HepG2 (cell line): ENCODE results near the gene RNF14. TPM values are rescaled to one million over a fixed set of nuclear protein-coding genes. Genes with fewer than 3 reads are reported as not detected.

Experiments used
- ARHGAP35 ChIP-seq: sonication (generic); formaldehyde crosslinking; IDR thresholded peaks from 2 replicates; pipeline ENCODE4 v1.9.0; 2022; ENCODE audit warnings: mild to moderate bottlenecking, inconsistent platforms, moderate library complexity, missing genetic modification reagents, borderline replicate concordance
- ARID3A ChIP-seq: IDR thresholded peaks from 2 replicates; pipeline ENCODE4 v1.6.1; 2012; ENCODE audit warnings: low read depth, low read length, improper control_type of control experiment
- DMTF1 ChIP-seq: sonication (generic); formaldehyde crosslinking; IDR thresholded peaks from 2 replicates; pipeline ENCODE4 v1.4.0; 2020; ENCODE audit warnings: mild to moderate bottlenecking, missing genetic modification reagents
- FIP1L1 ChIP-seq: fragments of 200-400 bp; formaldehyde crosslinking; IDR thresholded peaks from 2 replicates; pipeline ENCODE4 v1.6.1; 2018; ENCODE audit warnings: low read depth, mild to moderate bottlenecking, low read length, moderate library complexity, borderline replicate concordance; ENCODE audit not compliant: insufficient read depth
- HNRNPL ChIP-seq: fragments of 200-400 bp; formaldehyde crosslinking; IDR thresholded peaks from 2 replicates; pipeline ENCODE4 v1.6.1; 2017; ENCODE audit warnings: mild to moderate bottlenecking, low read depth, low read length
- KDM2A ChIP-seq: sonication (generic); formaldehyde crosslinking; IDR thresholded peaks from 2 replicates; pipeline ENCODE4 v1.4.0; 2020; ENCODE audit warnings: low read depth, missing genetic modification reagents, borderline replicate concordance
- MAFG ChIP-seq: sonication (generic); formaldehyde crosslinking; IDR thresholded peaks from 2 replicates; pipeline ENCODE4 v1.5.1; 2020; ENCODE audit warnings: mild to moderate bottlenecking, missing genetic modification reagents
- MEF2D ChIP-seq: sonication (generic); formaldehyde crosslinking; IDR thresholded peaks from 2 replicates; pipeline ENCODE4 v1.5.1; 2020; ENCODE audit warnings: mild to moderate bottlenecking, missing genetic modification reagents
- MYPOP ChIP-seq: sonication (generic); formaldehyde crosslinking; IDR thresholded peaks from 2 replicates; pipeline ENCODE4 v1.8.1; 2023; ENCODE audit warnings: mild to moderate bottlenecking, moderate library complexity, missing genetic modification reagents
- NR2F2 ChIP-seq: IDR thresholded peaks from 2 replicates; pipeline ENCODE4 v1.6.1; 2012; ENCODE audit warnings: low read depth, inconsistent platforms, borderline replicate concordance
- PHB2 ChIP-seq: fragments of 450-650 bp; IDR thresholded peaks from 2 replicates; pipeline ENCODE4 v1.6.1; 2018; ENCODE audit not compliant: partially characterized antibody
- SOX5 ChIP-seq: IDR thresholded peaks from 2 replicates; pipeline ENCODE4 v1.6.1; 2016; ENCODE audit warnings: borderline replicate concordance
- TEF ChIP-seq: sonication (generic); formaldehyde crosslinking; IDR thresholded peaks from 2 replicates; pipeline ENCODE4 v1.5.0; 2020; ENCODE audit warnings: missing genetic modification reagents
- THRA ChIP-seq: sonication (generic); formaldehyde crosslinking; IDR thresholded peaks from 2 replicates; pipeline ENCODE4 v1.4.0; 2020; ENCODE audit warnings: missing genetic modification reagents, borderline replicate concordance
- ZIK1 ChIP-seq: sonication (generic); formaldehyde crosslinking; IDR thresholded peaks from 2 replicates; pipeline ENCODE4 v1.5.0; 2020; ENCODE audit warnings: mild to moderate bottlenecking, low read depth, missing genetic modification reagents, borderline replicate concordance
- ZNF296 ChIP-seq: sonication (generic); formaldehyde crosslinking; conservative IDR thresholded peaks from 2 replicates; pipeline ENCODE4 v1.5.0; 2020; ENCODE audit warnings: mild to moderate bottlenecking, missing genetic modification reagents
- ZNF781 ChIP-seq: sonication (generic); formaldehyde crosslinking; IDR thresholded peaks from 2 replicates; pipeline ENCODE4 v1.5.1; 2020; ENCODE audit warnings: borderline replicate concordance, mild to moderate bottlenecking, missing genetic modification reagents; ENCODE audit errors: not compliant biosample characterization
- ZNF800 ChIP-seq: sonication (generic); formaldehyde crosslinking; IDR thresholded peaks from 2 replicates; pipeline ENCODE4 v1.4.0; 2020; ENCODE audit warnings: missing genetic modification reagents
- polyA plus RNA-seq, 8 experiments: library from polyadenylated mRNA; depleted of rRNA in 3 of 8; stranded (reverse) in 7 of 8; unstranded in 1 of 8; fragments of >200 nt; fragmentation: Illumina TruSeq in 4 of 8; extraction: Trizol in 4 of 8; gene quantifications; 2 replicates each; pipeline versions ENCODE4 v1.2.1 to v1.2.3, GENCODE V29; 2011 to 2016; ENCODE audit warnings: low read depth in 4 of 8, missing spikeins in 1 of 8, mixed read lengths in 1 of 8; ENCODE audit not compliant: insufficient read depth in 1 of 8
- total RNA-seq, 5 experiments: library from RNA; depleted of rRNA; stranded (reverse); fragments of >200 nt; fragmentation: Illumina TruSeq; extraction: Trizol; gene quantifications; 2 replicates each; pipeline ENCODE4 v1.2.3, GENCODE V29; 2016; ENCODE audit warnings: low read depth in 1 of 5

RNF14 gene
- total and polyA plus RNA-seq, 2 of the 13 experiments (the other 11 are each of a cell fraction or from before 2014, with no cell fraction given): 11.3 to 28.1 TPM

GRCh38 chr5:141968914-141969608 is at the start of gene RNF14 (continued):
- TF ChIP-seq ZNF800 (CRISPR knock-in tag): peak; percentile 75; the same call in 1 of the 2 replicates
- TF ChIP-seq ARID3A: no peak
- TF ChIP-seq ZNF296 (CRISPR knock-in tag): peak; percentile 89; the same call in 1 of the 2 replicates
- TF ChIP-seq DMTF1: no peak
- TF ChIP-seq TEF: peak; percentile 77
- peak; percentile 96 for TF ChIP-seq KDM2A (CRISPR knock-in tag)
- TF ChIP-seq PHB2: no peak
- no peak for TF ChIP-seq MAFG
- TF ChIP-seq HNRNPL: 0 out of 2 replicates have a peak, but pooled peaks have one; percentile 42
- no peak for TF ChIP-seq FIP1L1
- TF ChIP-seq NR2F2: no peak
- TF ChIP-seq MEF2D (CRISPR knock-in tag): no peak
- TF ChIP-seq ZIK1 (CRISPR knock-in tag): peak; percentile 65; the same call in 1 of the 2 replicates
- peak; percentile 80; the same call in 1 of the 2 replicates for TF ChIP-seq MYPOP (CRISPR knock-in tag)
- peak; percentile 58 for TF ChIP-seq ZNF781
- TF ChIP-seq SOX5 (CRISPR knock-in tag): no peak; the same call in 1 of the 2 replicates
- TF ChIP-seq THRA (CRISPR knock-in tag): peak; percentile 67; the same call in 1 of the 2 replicates
- TF ChIP-seq ARHGAP35 (CRISPR knock-in tag): no peak; the same call in 1 of the 2 replicates
